Hepatocyte (in vitro differentiated cells): ENCODE results near the gene SUDS3. TPM values are rescaled to one million over a fixed set of nuclear protein-coding genes. Genes with fewer than 3 reads are reported as not detected.

Source experiments
- DNase-seq: peaks from one replicate; pipeline ENCODE4 v3.0.0-alpha.2; 2016; ENCODE audit warnings: low spot score
- H2AFZ ChIP-seq: fragments of 200-600 bp; sonication (generic); 2 replicates; pipeline ENCODE4 v1.6.0; 2016; ENCODE audit warnings: antibody characterized with exemption, mild to moderate bottlenecking
- H3K27ac ChIP-seq: fragments of 200-600 bp; sonication (generic); 2 replicates; pipeline ENCODE4 v1.5.1; 2016; ENCODE audit warnings: mild to moderate bottlenecking
- H3K27me3 ChIP-seq: fragments of 200-600 bp; sonication (generic); 2 replicates; pipeline ENCODE4 v1.6.1; 2016
- H3K36me3 ChIP-seq: fragments of 200-600 bp; sonication (generic); replicated peaks from 2 replicates; pipeline ENCODE4 v1.5.1; 2016; ENCODE audit warnings: low read depth; ENCODE audit not compliant: insufficient read depth
- H3K4me1 ChIP-seq: fragments of 200-600 bp; sonication (generic); 2 replicates; pipeline ENCODE4 v1.5.1; 2016; ENCODE audit warnings: mild to moderate bottlenecking, moderate library complexity; ENCODE audit not compliant: insufficient read depth
- H3K4me2 ChIP-seq: fragments of 200-600 bp; sonication (generic); 2 replicates; pipeline ENCODE4 v1.6.0; 2016
- H3K4me3 ChIP-seq: fragments of 200-600 bp; sonication (generic); 2 replicates; pipeline ENCODE4 v1.5.1; 2016; ENCODE audit warnings: mild to moderate bottlenecking
- H3K79me2 ChIP-seq: fragments of 200-600 bp; sonication (generic); 2 replicates; pipeline ENCODE4 v1.6.0; 2017; ENCODE audit warnings: mild to moderate bottlenecking
- H3K9me2 ChIP-seq: fragments of 200-600 bp; sonication (generic); replicated peaks from 2 replicates; pipeline ENCODE4 v1.6.0; 2017; ENCODE audit warnings: mild to moderate bottlenecking; ENCODE audit not compliant: insufficient read depth
- H3K9me3 ChIP-seq: fragments of 200-600 bp; sonication (generic); 2 replicates; pipeline ENCODE4 v1.5.1; 2016; ENCODE audit warnings: low read depth, mild to moderate bottlenecking
- H4K20me1 ChIP-seq: fragments of 200-600 bp; sonication (generic); 2 replicates; pipeline ENCODE4 v1.6.0; 2016; ENCODE audit warnings: mild to moderate bottlenecking; ENCODE audit not compliant: insufficient read depth, poor library complexity, severe bottlenecking
- CTCF ChIP-seq: fragments of 200-600 bp; sonication (generic); IDR thresholded peaks from 2 replicates; pipeline ENCODE4 v1.5.1; 2016; ENCODE audit warnings: antibody characterized with exemption, mild to moderate bottlenecking; ENCODE audit not compliant: poor library complexity
- EZH2 ChIP-seq: fragments of 200-600 bp; sonication (generic); IDR thresholded peaks from 2 replicates; pipeline ENCODE4 v1.6.1; 2016; ENCODE audit warnings: antibody characterized with exemption, mild to moderate bottlenecking, borderline replicate concordance
- EZH2phosphoT487 ChIP-seq: fragments of 200-600 bp; sonication (generic); IDR thresholded peaks from one replicate; pipeline ENCODE4 v1.6.1; 2018; ENCODE audit warnings: antibody characterized with exemption, mild to moderate bottlenecking, low read depth, moderate library complexity; ENCODE audit not compliant: unreplicated experiment, severe bottlenecking
- WGBS: methylation state at CpG from one replicate; pipeline ENCODE4 v1.1.6; 2016; ENCODE audit warnings: low lambda C conversion rate; ENCODE audit errors: missing lambda C conversion rate; 5-methylcytosine and 5-hydroxymethylcytosine counted together
- polyA plus RNA-seq: library from polyadenylated mRNA; unstranded; fragments of >200 nt; fragmentation: Nextera tagmentation; extraction: Ambion mirVana; gene quantifications from 2 replicates; pipeline ENCODE4 v1.2.1, GENCODE V29; 2016
- total RNA-seq: library from RNA; depleted of rRNA; stranded (reverse); fragments of >200 nt; gene quantifications from 2 replicates; pipeline ENCODE4 v1.2.3, GENCODE V29; 2014

SUDS3 gene
- total and polyA plus RNA-seq, 2 experiments from 2014 or later: 21.1 to 40.0 TPM

DNA sequence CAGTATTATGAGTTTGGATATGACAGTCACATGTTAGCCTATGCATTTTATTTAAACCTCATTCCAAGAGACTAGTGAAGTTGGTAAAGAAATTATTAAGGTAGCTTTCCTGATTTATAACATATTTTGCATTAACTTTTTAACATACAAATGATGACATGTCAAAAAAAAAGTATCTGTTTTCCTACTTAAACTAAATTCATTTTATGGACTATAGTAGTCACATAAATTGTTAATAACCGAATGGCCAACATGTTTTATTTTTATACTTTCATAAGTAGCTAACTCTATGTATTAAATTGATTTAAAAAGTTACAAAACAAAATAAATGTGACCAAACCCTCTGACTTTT, 18.4 kb upstream of the SUDS3 start:
- 89% methylated on average over 1 of the region's 1 CpG for WGBS
- H3K9me2 ChIP-seq: no peaks in the 10 kb centered on the region
- no peak overlapping the region for H3K27ac ChIP-seq
- H2AFZ ChIP-seq: no peak overlapping the region
- no peaks in the 10 kb centered on the region for H3K27me3 ChIP-seq
- no peaks in the 10 kb centered on the region for H3K36me3 ChIP-seq
- no peak overlapping the region for H3K4me3 ChIP-seq
- no peaks in the 10 kb centered on the region for H3K9me3 ChIP-seq
- H3K79me2 ChIP-seq: peaks cover 20% of the 10 kb centered on the region
- no peak for DNase-seq
- TF ChIP-seq CTCF (no peak), EZH2 (no peak), EZH2phosphoT487 (no peak)
- H4K20me1 ChIP-seq: no peaks in the 10 kb centered on the region
- H3K4me1 ChIP-seq: peaks cover 8% of the 10 kb centered on the region
- H3K4me2 ChIP-seq: no peak overlapping the region

- Histone ChIP-seq H3K4me3 (no peak overlapping the region), H3K27me3 (no peaks in the 10 kb centered on the region), H3K4me2 (peak overlapping the region; percentile 42), H3K4me1 (peaks cover 8% of the 10 kb centered on the region), H3K27ac (peak overlapping the region; percentile 71), H3K79me2 (peaks cover 21% of the 10 kb centered on the region), H3K9me3 (no peaks in the 10 kb centered on the region), H4K20me1 (no peaks in the 10 kb centered on the region), H3K36me3 (no peaks in the 10 kb centered on the region), H2AFZ (no peak overlapping the region), H3K9me2 (no peaks in the 10 kb centered on the region)
- no peak for DNase-seq
- no peak for TF ChIP-seq EZH2
- no peak for TF ChIP-seq CTCF
- no peak for TF ChIP-seq EZH2phosphoT487
- 66% methylated on average over 7 of the region's 7 CpGs for WGBS
These were observed 17.5 kb upstream of the SUDS3 start for GRCh38 chr12:118358612-118359540.

GRCh38 chr12:118359541-118359915, 16.8 kb upstream of the SUDS3 start:
- Histone ChIP-seq H3K4me1 (peaks cover 8% of the 10 kb centered on the region), H3K27me3 (no peaks in the 10 kb centered on the region), H3K79me2 (peaks cover 22% of the 10 kb centered on the region), H3K9me3 (no peaks in the 10 kb centered on the region), H3K4me3 (no peak overlapping the region), H4K20me1 (no peaks in the 10 kb centered on the region), H3K27ac (peak overlapping the region; percentile 71), H3K36me3 (no peaks in the 10 kb centered on the region), H2AFZ (no peak overlapping the region), H3K9me2 (no peaks in the 10 kb centered on the region), H3K4me2 (peak overlapping the region; percentile 42)
- DNase-seq: no peak
- WGBS: 91% methylated on average over 4 of the region's 4 CpGs
- TF ChIP-seq CTCF (no peak), EZH2phosphoT487 (no peak), EZH2 (no peak)
